VCaP (cell line): Measurements from ENCODE around the gene DNAH9.

Experiments
- H3K27ac ChIP-seq: fragments of 450-650 bp; 2 replicates; pipeline ENCODE4 v1.5.1; 2017
- TF ChIP-seq, protein P1 (sequence below): fragments of 450-650 bp; conservative IDR thresholded peaks from 2 replicates; pipeline ENCODE4 v1.5.1; 2017; ENCODE audit warnings: mild to moderate bottlenecking, moderate library complexity

Gene DNAH9

DNA sequence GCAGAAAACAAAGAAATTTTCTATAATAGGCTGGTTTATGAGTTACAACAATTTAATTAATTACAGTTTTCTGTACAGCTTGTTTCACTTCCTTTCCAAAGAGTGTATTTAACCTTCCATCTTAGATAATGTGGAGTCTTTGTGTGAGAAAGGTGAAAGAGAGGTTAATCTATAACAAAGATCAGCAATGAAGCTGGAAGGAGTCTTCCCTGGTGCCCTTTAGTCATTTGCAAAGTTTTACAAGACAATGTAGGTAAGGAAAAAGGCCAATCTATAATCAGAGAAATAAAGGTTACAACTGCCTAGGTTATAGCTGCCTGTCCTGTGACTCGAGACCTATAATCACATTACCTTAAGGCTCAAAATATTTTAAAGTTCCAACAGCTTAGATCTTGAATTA lies 257.0 kb downstream of the DNAH9 start:
- no peak overlapping the region for H3K27ac ChIP-seq
- TF ChIP-seq, protein P1, sequence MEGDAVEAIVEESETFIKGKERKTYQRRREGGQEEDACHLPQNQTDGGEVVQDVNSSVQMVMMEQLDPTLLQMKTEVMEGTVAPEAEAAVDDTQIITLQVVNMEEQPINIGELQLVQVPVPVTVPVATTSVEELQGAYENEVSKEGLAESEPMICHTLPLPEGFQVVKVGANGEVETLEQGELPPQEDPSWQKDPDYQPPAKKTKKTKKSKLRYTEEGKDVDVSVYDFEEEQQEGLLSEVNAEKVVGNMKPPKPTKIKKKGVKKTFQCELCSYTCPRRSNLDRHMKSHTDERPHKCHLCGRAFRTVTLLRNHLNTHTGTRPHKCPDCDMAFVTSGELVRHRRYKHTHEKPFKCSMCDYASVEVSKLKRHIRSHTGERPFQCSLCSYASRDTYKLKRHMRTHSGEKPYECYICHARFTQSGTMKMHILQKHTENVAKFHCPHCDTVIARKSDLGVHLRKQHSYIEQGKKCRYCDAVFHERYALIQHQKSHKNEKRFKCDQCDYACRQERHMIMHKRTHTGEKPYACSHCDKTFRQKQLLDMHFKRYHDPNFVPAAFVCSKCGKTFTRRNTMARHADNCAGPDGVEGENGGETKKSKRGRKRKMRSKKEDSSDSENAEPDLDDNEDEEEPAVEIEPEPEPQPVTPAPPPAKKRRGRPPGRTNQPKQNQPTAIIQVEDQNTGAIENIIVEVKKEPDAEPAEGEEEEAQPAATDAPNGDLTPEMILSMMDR = no peak

DNA sequence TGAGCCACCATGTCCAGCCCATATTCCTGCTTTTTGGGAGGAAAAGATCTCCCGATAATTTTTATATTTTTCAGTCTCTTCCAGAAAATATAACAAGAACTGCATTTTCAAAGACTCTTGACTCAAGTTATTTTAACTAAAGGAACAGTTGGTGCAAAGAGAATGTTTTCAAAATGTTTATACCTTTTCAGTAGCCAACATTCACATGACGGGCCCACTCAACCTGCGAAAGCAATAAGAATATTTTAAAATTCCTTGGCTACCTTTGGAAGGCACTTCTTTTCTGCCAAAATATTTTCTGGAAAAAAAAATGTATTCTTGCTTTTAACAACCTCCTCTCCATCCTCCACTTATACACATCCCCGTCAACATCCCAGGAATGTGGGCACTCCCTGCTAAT lies 258.7 kb downstream of the DNAH9 start:
- no peak overlapping the region for H3K27ac ChIP-seq
- TF ChIP-seq, protein P1 = no peak

DNA sequence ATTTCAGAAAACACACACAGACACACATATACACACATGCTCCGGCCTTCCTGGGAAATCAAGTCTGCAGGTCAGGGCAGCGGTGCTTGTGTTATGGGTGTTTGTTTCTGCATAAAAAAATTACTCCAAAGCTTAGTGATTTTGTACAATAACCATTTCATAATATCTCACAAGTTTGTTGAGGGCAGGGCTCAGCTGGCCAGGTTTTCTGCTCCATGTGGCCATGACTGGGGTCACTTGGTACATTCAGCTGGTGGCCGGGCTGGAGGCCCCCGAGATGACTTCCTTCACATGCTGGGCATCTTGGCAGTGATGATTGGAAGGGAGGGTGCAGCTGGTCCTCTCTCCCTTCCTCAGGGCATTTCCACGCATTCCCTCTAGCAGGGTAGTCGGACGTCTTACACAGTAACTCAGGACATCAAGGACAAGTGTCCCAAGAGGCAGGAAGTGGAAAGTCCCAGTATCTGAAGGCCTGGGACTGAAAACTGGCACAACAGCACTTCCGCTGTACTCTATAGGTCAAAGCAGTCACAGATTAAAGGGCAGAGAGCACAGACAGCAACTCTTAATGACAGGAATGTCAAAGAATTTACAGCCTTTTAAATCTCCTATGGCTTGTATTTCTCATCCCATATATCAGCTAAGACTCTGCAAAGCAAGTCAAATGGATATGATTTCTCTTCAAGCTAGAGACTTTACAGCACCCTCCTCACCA lies 271.6 kb downstream of the DNAH9 start:
- TF ChIP-seq, protein P1 = no peak

DNA sequence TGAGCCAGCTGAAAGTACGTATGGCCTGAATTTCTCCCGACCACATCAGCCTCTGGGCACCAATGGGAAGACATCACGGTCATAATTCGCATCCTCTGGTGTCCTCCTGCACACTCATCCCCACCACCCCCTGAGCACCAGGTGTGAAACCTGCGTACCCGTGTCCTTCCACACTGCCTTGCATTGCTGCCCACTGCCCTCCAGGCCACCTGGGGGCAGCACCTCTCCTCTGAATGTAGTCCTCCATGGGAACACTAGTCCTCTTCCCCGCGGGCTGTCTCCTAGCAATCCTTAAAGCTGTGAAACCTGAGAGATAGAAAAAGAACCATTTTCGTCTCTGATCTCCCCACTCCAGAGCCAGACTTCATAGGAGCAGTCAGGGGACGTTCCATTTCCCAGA lies 273.5 kb downstream of the DNAH9 start:
- TF ChIP-seq, protein P1 = peak; percentile 9; the same call in 1 of the 2 replicates
- no peak overlapping the region for H3K27ac ChIP-seq

More for the DNA sequence above, 271.6 kb downstream of the DNAH9 start:
- H3K27ac ChIP-seq = no peak overlapping the region

DNA sequence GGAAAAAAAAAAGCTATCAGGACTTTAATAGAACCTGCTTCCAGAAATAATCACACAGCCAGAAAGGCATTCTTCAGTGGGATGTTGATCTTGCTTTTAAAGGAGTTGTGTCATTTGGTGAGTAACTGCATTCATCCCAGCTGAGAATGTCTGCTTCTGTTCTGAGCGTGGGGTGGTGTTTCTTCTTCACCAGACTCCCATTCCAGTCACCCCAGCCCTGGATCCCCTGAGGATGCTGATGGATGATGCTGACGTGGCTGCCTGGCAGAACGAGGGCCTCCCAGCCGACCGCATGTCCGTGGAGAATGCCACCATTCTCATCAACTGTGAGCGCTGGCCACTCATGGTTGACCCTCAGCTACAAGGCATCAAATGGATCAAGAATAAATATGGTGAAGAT lies 276.5 kb downstream of the DNAH9 start:
- H3K27ac ChIP-seq = no peak overlapping the region
- TF ChIP-seq, protein P1 = no peak

DNA sequence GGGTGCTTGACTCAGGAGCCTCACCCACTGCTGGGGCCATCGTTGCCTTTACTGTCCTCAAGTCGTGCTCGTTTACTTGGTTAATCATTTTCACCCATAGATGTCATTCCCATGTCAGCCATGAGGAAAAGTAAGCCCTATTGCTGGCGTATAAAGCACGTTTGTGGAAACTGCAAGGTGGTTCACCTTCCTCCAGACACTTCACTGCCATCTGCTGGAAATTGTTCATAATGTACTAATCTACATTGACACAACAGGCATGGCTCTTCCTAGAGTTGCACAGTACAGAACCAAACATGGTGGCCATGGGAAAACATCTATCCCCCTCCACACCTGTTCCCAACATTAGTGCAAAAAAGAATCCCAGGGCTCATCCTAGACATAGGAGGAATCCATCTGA lies 282.4 kb downstream of the DNAH9 start:
- TF ChIP-seq, protein P1 = peak; percentile 80
- no peak overlapping the region for H3K27ac ChIP-seq

DNA sequence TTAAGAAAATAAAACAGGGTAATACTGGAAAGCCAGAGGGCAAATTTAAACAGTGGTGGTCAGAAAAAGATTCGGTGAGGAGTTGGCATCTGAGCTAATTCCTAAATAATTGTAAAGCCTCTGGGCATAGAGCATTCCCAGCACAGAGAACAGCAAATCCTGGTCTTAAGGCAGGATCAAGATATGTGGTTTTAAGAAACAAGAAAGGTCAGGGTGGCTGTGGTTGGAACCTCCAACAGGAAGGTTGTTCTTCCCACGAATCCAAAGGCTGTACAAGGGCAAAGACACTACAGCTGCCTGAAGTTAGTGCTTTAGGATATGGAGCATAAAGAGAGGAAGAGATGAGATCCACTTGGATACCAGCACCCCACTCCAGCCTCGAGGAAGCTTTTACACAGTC lies 284.4 kb downstream of the DNAH9 start:
- TF ChIP-seq, protein P1 = no peak
- H3K27ac ChIP-seq = no peak overlapping the region
